Activated naive CD4-positive, alpha-beta T cell treated with anti-CD3 and anti-CD28 coated beads, Interleukin-2, amount 50 U/mL, for 72 hours (primary cell): ENCODE measurements around the gene ATP6V0D1. TPM values are rescaled to one million over a fixed set of nuclear protein-coding genes. Genes with fewer than 3 reads are reported as not detected.
A peak's percentile ranks its signal among the peaks of the same experiment; 100 is the strongest.
"Not testable (repeated sequence)": the region's sequence is repeated elsewhere in the genome, so short reads cannot be mapped to it uniquely, and the experiment has no call there.

Experiments
- ATAC-seq, 2 donors: fragments of 150-1000 bp; cut with Tn5 transposase; 2 replicates each; pipeline ENCODE4 v1.10.0; 2021; ENCODE audit warnings: mild to moderate bottlenecking in 2 of 2, moderate library complexity in 2 of 2
- DNase-seq, 2 donors: peaks; one replicate each; pipeline ENCODE4 v3.0.0; 2021 to 2022; ENCODE audit warnings: low spot score in 2 of 2
- H3K27ac Mint-ChIP-seq, 2 donors: one replicate each; pipeline ENCODE4 v1.8.0; 2022; ENCODE audit warnings: mild to moderate bottlenecking in 2 of 2, mixed read lengths in 2 of 2
- H3K36me3 Mint-ChIP-seq, 2 donors: one replicate each; pipeline ENCODE4 v1.8.0; 2022; ENCODE audit warnings: mixed read lengths in 2 of 2
- H3K9me3 Mint-ChIP-seq, 2 donors: one replicate each; pipeline ENCODE4 v1.8.0; 2022; ENCODE audit warnings: mixed read lengths in 2 of 2
- total RNA-seq, 2 donors: library from RNA; stranded (reverse); gene quantifications; one replicate each; pipeline ENCODE4 v1.2.3, GENCODE V29; 2022

Gene ATP6V0D1
- total RNA-seq, 2 donors from 2014 or later: 20.4 to 22.5 TPM

DNA sequence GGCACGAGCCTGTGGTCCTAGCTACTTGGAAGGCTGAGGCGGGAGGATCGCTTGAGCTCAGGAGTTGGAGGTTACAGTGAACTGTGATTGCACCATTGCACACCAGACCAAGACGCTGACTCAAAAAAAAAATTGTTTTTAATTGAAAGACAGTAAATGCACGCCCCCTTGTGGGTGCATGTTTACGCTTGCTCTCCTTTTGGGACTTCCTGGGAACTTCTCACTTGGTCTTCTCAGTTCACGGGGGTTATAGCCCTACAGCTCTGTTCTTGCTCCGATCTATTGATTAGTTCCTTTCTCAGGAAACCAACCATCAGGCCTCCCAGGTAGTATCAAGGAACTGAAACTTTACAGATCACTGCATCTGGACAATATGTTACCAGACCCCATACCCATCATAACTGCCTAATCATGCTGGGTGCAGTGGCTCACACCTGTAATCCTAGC lies 33.4 kb upstream of the ATP6V0D1 start:
- DNase-seq (peak; percentile 69 to 75), ATAC-seq (peak; percentile 89 to 90)
- Mint-ChIP-seq H3K27ac (peak overlapping the region in 1 of 2 donors; percentile 81), H3K9me3 (no peaks in the 10 kb centered on the region), H3K36me3 (no peaks in the 10 kb centered on the region)

DNA sequence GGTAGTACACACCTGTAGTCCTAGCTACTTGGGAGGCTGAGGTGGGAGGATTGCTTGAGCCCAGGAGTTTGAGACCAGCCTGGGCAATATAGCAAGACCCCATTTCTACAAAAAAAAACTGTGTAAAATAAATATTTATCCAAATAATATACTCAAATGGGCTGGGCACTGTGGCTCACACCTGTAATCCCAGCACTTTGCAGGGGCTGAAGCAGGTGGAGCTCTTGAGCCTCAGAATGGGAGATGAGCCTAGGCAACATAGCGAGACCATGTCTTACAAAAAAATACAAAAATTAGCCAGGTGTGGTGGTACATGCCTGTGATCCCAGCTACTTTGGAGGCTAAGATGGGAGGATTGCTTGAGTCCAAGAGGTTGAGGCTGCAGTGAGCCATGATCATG lies 32.9 kb upstream of the ATP6V0D1 start:
- ATAC-seq: peak; percentile 11 to 34
- H3K27ac Mint-ChIP-seq, H3K9me3 Mint-ChIP-seq: not testable (repeated sequence)

GRCh38 chr16:67509016-67509415 lies 28.1 kb upstream of the ATP6V0D1 start:
- Mint-ChIP-seq H3K9me3 (no peaks in the 10 kb centered on the region), H3K36me3 (no peaks in the 10 kb centered on the region), H3K27ac (no peak overlapping the region)
- ATAC-seq (no peak), DNase-seq (no peak)

More for the DNA sequence above, 32.9 kb upstream of the ATP6V0D1 start:
- H3K36me3 Mint-ChIP-seq, DNase-seq: not testable (repeated sequence)

DNA sequence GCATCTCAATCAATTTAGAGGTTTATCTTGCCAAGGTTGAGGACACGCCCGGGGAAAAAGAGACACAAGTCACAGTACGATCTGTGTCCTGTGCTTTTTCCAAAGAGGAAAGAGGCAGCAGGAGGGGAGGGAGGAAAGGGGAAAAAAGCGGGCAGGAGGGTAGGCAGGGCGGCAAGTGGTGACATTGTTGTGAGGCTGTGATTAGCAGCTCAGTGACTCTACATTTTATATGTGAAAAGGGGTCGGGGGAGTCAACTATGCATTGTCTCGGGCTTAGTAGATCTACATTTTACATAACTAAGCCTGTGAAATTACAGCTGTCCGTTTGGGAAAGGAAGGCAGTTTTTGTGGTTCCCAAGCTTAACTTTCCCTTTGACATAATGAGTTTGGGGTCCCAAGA lies 25.5 kb upstream of the ATP6V0D1 start:
- no peak for DNase-seq
- peak overlapping the region in 1 of 2 donors; percentile 27 for H3K27ac Mint-ChIP-seq
- no peaks in the 10 kb centered on the region for H3K9me3 Mint-ChIP-seq

GRCh38 chr16:67504031-67505021 lies 23.4 kb upstream of the ATP6V0D1 start:
- Mint-ChIP-seq H3K27ac (peak overlapping the region; percentile 4 to 77), H3K36me3 (no peaks in the 10 kb centered on the region), H3K9me3 (no peaks in the 10 kb centered on the region)
- DNase-seq (peak in 1 of 2 donors; percentile 65), ATAC-seq (peak; percentile 96 to 98)

More for the DNA sequence above, 25.5 kb upstream of the ATP6V0D1 start:
- H3K36me3 Mint-ChIP-seq: no peaks in the 10 kb centered on the region
- ATAC-seq: no peak

DNA sequence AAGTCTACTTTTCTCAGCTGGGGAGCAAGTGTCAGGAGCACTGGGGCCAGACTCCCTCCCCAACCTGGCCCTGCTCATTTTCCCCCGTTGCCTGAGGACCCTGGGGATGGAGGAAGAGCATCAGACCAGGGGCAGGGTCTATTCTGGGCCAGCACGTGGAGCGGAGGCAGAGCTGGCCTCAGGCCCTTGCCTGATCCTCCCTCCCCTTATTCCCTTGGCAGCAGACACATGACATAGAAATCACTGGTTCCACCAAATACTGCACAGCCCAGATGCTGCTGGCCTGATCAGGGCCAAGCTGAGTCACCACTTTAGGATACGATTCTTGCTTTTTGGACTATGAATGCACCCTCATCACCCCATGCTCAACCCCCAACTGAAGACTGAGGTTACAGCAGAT lies 18.1 kb upstream of the ATP6V0D1 start:
- no peak for DNase-seq
- Mint-ChIP-seq H3K9me3 (no peaks in the 10 kb centered on the region), H3K27ac (peak overlapping the region in 1 of 2 donors; percentile 65), H3K36me3 (no peaks in the 10 kb centered on the region)
- no peak for ATAC-seq

- ATAC-seq (no peak), DNase-seq (no peak)
- peak overlapping the region; percentile 24 to 34 for H3K27ac Mint-ChIP-seq
- no peaks in the 10 kb centered on the region for H3K36me3 Mint-ChIP-seq
- no peaks in the 10 kb centered on the region for H3K9me3 Mint-ChIP-seq
Observed at GRCh38 chr16:67490335-67491096, 9.6 kb upstream of the ATP6V0D1 start.

DNA sequence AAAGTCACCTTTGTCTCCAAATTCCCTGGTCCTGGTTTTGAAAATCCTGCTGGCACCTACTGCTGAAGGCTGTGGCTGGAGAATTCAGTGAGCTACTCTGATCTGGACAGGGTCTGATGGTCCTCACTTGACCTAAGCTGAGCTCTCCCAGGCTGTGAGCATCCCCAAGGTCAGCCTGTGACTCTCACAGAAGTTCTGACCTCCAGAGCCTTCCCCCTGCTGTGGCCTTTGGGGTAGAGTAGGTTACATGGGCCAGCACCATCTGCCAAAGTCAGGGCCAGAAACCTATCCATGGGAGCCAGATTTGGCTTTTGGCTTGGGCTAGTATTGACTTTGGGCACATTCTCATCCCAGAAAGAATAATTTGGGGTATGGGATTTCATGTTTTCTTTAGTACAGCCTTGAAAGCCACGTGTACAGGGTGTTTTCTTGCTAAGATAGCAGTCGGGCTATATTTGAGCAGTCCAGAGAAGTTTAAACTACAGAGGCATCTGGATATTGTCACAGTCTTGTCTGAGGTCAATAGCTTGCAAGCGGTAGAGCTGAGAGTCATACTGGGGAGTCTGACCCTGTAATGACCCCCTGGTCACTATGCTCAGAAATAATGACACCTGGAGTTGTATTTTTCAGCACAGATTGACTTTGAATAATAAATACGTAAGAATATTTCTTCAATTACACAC lies 8.6 kb upstream of the ATP6V0D1 start:
- no peaks in the 10 kb centered on the region for H3K9me3 Mint-ChIP-seq

DNA sequence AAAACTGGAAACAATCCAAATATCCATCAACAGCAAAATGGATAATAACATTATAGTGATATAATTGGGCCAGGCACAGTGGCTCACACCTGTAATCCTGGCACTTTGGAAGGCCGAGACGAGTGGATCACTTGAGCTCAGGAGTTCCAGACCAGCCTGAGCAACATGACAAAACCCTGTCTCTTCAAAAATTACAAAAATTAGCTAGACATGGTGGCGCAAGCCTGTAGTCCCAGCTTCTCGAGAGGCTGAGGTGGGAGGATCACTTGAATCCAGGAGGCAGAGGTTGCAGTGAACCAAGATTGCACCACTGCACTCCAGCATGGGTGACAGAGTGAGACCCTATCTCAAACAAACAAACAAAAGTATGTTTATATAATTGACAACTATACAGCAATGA lies 6.6 kb upstream of the ATP6V0D1 start:
- not testable (repeated sequence) for H3K36me3 Mint-ChIP-seq, ATAC-seq, H3K9me3 Mint-ChIP-seq, DNase-seq
- H3K27ac Mint-ChIP-seq: peak overlapping the region in 1 of 2 donors; percentile 72

More for the DNA sequence above, 8.6 kb upstream of the ATP6V0D1 start:
- ATAC-seq (no peak), DNase-seq (no peak)
- Mint-ChIP-seq H3K36me3 (no peaks in the 10 kb centered on the region), H3K27ac (peak overlapping the region in 1 of 2 donors; percentile 26)

GRCh38 chr16:67486805-67487204 lies 5.8 kb upstream of the ATP6V0D1 start:
- DNase-seq (no peak), ATAC-seq (no peak)
- H3K9me3 Mint-ChIP-seq: no peaks in the 10 kb centered on the region
- peak overlapping the region; percentile 9 to 72 for H3K27ac Mint-ChIP-seq
- peaks cover 9% of the 10 kb centered on the region in 2 donors for H3K36me3 Mint-ChIP-seq

DNA sequence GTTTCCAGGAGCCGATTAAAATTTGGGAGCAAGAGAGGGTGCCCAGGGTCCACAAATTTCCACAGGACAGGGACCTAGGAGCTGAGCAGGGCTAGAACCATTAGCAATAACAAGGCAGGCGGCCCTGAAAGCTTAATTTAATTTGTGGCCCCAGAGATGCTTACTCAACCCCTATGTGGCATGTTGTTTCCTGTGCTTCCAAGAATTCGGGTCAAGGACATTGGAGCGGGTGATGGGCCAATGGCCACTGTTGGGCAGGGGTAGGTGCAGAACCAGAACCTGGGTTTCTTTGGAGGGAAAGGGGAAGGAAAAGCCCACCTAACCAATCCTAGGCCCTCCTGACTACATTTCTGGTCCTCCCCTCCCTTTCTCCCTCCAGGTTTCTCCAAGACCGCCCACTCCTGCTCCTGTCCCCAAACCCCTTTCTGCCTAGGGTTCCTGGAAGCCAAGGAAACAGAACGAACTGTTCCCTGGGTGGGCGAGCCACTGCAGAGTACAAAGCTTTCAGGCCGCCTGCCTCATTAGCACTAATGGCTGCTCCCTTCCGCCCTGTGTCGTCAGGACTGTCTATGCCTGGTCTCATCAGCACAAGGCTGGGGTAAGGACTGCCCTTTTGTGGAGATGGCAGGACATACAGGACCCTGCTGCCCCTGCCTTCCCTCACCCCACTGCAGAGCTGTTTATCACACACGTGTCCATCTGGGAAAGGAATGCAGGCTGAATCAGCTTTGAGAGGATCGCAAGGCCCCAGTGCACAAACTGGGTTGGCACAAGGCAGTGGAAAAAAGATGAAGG lies 3.0 kb upstream of the ATP6V0D1 start:
- DNase-seq (no peak), ATAC-seq (no peak)
- Mint-ChIP-seq H3K27ac (peak overlapping the region; percentile 89 to 94), H3K36me3 (peaks cover 14 to 18% of the 10 kb centered on the region in 2 donors), H3K9me3 (no peaks in the 10 kb centered on the region)

GRCh38 chr16:67483150-67483549 lies 2.2 kb upstream of the ATP6V0D1 start, which contains the start of gene AGRP:
Gene AGRP, minus strand, starts transcription at chr16:67483547. Its CDS starts 149 bp downstream, at chr16:67483398.
- ATAC-seq: no peak
- DNase-seq: no peak
- Mint-ChIP-seq H3K36me3 (peaks cover 14 to 18% of the 10 kb centered on the region in 2 donors), H3K9me3 (no peaks in the 10 kb centered on the region), H3K27ac (peak within 1 kb of the TSS; percentile 94 to 98)

- H3K27ac Mint-ChIP-seq: peak overlapping the region; percentile 94 to 98
- ATAC-seq: no peak
- no peak for DNase-seq
- H3K36me3 Mint-ChIP-seq: peaks cover 14 to 18% of the 10 kb centered on the region in 2 donors
- H3K9me3 Mint-ChIP-seq: no peaks in the 10 kb centered on the region
Observed at GRCh38 chr16:67482233-67482924, 1.4 kb upstream of the ATP6V0D1 start.

- Mint-ChIP-seq H3K36me3 (peaks cover 14 to 18% of the 10 kb centered on the region in 2 donors), H3K9me3 (no peaks in the 10 kb centered on the region), H3K27ac (peak overlapping the region; percentile 94 to 98)
- ATAC-seq (peak; percentile 36 to 63), DNase-seq (peak in 1 of 2 donors; percentile 52)
Observed at GRCh38 chr16:67481561-67482232, 740 bp upstream of the ATP6V0D1 start.
